PC-3 (cell line): ENCODE measurements around the gene CD4.

Experiments
- CTCF ChIP-seq: fragments of 300-600 bp; sonication (generic); conservative IDR thresholded peaks from 2 replicates; pipeline ENCODE4 v1.5.1; 2017; ENCODE audit warnings: antibody characterized with exemption, low read depth, mild to moderate bottlenecking, low read length
- EZH2 ChIP-seq: fragments of 300-600 bp; sonication (generic); IDR thresholded peaks from one replicate; pipeline ENCODE4 v1.6.1; 2017; ENCODE audit warnings: antibody characterized with exemption, mild to moderate bottlenecking, low read length; ENCODE audit not compliant: unreplicated experiment

- TF ChIP-seq CTCF: peak; percentile 5
- no peak for TF ChIP-seq EZH2
These were observed 35.5 kb upstream of the CD4 start for GRCh38 chr12:6753772-6754356.
